HG02981 (cell line): Measurements from ENCODE around the gene FOXN1.
A peak's percentile ranks its signal among the peaks of the same experiment; 100 is the strongest.

Source experiments
- ATAC-seq: cut with Tn5 transposase; IDR thresholded peaks from one replicate; pipeline ENCODE4 v1.9.1; 2021; ENCODE audit warnings: mild to moderate bottlenecking, moderate library complexity; ENCODE audit not compliant: unreplicated experiment

FOXN1 gene

GRCh38 chr17:28477928-28478327, 28.2 kb upstream of the FOXN1 start:
- no peak for ATAC-seq

DNA sequence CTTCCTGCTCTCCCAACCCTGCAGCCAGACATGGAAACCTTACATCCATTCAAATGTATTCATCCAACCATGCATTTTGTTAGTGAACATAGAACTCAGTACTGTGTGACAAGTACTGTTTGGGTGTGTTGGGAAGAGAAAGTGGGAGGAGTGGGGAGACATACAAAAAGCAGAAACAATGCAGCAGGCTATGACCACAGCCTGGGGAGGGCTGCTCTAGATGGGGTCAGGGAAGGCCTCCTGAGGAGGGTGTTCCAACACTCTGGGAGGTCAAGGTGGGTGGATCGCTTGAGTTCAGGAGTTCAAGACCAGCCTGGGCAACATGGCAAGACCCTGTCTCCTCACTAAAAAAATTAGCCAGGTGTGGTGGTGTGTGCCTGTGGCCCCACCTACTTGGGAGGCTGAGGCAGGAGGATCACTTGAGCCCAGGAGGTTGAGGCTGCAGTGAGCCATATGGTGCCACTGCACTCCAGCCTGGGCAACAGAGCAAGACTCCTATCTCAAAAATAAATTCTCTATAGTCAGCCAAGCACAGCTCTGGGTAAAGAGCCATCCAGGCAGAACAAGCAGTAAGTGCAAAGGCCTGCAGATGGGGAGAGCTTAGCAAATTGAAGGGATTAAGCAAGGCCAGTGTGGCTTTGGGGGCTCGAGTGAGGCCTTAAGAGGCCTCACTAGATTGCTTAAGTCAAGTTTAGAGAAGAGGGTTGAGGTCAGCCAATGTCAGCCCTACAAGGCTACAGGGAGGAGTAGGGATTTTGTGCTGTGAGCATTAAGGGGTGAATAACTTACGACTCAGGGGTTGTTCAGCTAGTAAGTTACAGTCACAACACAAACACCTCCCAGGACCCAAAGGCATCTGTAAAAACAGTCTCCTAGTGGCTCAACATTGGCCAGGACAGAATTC, 27.2 kb upstream of the FOXN1 start:
- no peak for ATAC-seq

- no peak for ATAC-seq
These were observed 25.9 kb upstream of the FOXN1 start for GRCh38 chr17:28480278-28480677.

DNA sequence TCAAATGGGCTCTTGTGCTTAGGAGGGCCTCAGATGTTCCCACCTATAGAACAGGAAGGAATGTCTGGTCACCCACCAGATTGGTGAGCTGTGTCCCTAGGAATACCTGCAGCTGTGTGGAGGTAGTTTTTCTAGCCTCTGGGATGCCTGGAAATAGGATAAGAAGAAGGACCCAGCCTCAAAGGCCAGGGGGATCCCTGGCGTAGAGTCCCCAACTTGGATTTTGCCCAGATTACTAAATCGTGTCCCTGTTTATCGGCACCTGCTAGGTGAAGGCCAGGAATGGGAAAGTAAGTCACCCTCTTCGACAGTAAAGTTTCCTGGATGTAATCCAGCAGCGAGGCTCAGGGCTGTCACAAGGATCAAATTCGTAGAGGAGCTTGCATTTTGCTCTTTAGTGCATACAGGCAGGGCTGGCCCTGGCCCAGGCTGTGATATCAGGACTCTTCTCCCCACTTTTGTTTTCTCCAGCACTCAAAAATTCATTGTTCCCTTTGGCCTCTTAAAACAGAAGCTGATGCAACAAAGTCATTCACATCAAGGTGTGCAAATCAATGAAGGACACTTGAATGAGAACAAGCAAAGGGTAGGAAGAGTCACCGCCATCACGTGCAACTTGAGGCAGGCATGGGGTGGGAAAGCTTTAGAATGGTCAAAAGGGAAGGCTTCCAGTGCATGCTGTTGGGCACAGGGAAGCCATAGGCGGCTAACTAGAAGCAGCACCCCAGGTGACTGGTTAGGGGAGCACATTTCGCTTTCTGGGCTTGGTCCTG, 25.2 kb upstream of the FOXN1 start:
- no peak for ATAC-seq

GRCh38 chr17:28482551-28483199, 23.5 kb upstream of the FOXN1 start:
- ATAC-seq: no peak

DNA sequence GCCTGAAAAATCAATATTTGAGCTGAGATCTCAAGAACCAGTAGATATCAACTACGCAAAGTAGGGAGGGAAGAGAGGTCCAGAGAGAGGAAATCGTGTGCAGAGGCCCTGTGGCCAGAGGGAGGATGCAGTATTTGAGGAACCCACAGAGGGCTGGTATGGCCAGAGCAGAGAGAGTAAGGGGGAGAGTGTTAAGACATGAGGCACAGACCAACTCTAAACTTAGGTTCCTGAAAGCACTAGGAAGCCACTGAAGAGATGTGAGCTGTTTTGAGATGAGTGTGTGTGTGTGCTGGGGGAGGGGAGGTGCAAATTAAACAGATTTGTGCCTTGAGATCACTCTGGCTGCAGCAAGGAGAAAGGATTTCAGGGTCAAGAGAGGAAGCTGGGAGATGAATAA, 21.9 kb upstream of the FOXN1 start:
- peak; percentile 76 for ATAC-seq

DNA sequence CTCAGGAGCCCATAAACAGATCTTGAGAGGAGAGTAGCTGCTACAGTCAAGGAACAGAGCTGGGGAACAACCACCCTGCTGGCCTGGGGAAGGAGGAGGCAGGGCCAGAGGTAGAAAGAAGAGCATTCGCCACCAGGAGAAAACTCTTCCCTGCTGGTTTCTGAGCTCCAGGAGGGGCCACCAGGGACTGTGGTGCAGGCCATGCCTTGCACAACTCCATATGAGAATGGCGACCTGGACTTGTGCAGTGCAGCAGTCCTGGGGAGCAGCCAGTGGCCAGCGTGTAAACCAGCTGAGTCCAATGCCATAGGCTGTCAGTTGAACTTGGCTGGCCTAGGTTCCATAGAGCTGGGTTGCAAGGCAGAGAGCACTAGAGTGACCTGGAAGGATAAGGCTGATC, 21.1 kb upstream of the FOXN1 start:
- no peak for ATAC-seq

DNA sequence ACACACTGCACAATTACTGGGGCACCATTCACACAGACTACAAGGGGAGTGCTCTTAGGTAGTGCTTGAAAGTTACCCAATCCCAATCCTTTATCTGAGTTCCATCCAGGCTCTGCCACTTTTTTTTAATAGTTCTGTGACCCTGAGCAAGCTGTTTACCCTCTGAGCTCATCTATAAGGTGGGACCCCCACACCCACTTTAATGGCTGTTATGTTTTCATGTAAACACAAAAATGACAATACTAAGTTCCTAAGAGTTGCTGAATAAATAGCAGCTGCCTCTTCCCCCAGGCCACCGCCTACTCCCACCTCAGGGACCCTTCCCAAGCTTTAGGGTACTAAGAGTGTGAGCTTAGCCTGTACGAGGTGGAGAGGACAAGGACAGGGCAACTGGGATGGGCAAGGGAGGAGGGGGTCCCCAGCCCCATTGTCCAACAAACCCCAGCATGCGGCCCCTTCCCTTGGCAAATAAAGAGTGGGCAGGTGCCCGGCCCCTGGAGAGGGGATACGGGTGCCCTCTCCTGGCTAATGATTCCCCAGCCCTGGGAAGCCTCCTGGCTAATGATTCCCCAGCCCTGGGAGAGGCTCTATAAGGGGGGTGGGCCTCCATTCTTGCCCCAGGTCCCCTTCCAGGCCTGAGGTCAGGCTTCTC, 18.1 kb upstream of the FOXN1 start:
- ATAC-seq: no peak

DNA sequence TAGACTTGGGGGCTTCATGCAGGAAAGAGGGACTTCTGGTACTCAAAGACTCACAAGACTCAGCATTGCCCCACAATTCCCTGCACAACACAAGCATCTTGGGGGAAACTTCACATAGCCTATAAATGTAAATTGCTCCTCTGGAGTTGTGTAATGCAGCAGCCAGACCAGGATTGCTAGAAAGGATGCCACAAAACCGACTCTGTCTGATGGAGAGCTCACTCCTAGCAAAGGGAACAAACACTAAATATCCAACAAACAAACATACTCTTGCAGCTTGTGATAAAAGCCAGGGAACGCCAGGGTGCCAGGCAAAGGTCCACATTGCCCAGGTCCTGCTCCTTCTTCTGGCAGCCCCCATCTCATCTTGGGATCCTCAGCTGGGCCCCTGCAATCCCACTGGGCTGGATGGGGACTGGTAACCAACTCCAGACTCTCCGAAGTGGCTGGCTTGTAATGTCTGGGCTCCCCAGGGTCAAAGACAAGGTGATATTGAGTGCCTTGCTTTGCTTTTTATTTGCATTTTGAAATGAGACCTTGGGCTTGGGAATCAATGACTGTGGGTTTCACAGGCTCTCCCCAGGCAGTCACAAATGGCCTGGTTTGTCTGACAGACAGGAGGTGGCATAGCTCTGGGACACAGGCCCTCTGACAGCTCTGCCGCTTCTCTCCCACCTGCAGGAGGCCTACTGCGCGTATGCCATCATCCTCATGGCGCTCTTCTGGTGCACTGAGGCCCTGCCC, 17.4 kb upstream of the FOXN1 start:
- ATAC-seq: no peak

DNA sequence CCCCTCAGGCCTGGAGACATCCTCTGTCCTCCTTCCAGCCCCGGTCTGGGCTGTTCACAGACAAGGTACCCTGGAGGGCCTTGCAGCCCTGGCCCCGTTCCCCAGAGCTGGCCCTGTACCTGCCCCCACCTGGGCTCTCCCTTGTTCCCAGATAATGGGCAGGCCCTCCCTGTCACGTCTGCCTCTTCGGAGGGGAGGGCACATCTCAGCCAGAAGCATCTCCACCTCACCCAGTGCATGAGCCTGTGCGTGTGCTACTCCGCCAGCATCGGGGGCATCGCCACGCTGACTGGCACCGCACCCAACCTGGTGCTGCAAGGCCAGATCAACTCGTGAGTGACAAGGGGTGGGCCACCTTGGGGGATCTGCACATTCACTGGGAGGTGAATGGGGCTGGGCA, 14.9 kb upstream of the FOXN1 start:
- no peak for ATAC-seq

GRCh38 chr17:28491860-28492259, 14.3 kb upstream of the FOXN1 start:
- ATAC-seq: no peak

- no peak for ATAC-seq
These were observed 13.5 kb upstream of the FOXN1 start for GRCh38 chr17:28492352-28493310.

DNA sequence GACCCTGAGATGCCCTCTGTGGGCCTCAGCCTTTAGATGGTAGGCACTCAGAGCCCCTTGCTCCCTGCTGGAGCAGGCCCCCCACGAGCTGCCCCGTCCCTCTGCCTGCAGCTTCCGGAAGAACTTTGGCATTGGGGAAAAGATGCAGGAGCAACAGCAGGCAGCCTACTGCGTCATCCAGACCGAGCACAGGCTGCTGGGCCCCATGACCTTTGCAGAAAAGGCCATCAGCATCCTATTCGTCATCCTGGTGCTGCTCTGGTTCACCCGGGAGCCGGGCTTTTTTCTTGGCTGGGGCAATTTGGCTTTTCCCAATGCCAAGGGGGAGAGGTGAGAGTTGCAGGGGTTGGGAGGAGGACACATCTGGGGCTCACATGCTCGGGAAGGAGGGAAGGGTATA, 12.7 kb upstream of the FOXN1 start:
- no peak for ATAC-seq

GRCh38 chr17:28494445-28495188, 11.5 kb upstream of the FOXN1 start:
- peak; percentile 62 for ATAC-seq

DNA sequence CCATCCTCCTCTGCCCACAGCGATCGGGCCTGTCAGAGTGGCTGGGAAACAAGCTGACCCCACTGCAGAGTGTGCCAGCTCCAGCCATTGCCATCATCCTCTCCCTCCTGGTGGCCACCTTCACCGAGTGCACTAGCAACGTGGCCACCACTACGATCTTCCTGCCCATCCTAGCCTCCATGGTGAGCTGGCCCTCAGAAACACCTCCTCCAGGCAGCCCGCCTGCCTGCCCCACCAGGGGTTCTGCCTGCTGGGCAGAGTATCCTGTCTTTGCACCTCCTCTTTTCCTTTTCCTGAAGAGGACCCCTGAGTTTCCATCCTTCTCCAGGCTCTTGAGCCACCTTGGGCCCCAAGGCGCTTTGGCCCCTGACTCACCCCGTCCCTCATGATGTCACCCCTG, 10.5 kb upstream of the FOXN1 start:
- ATAC-seq: no peak

- ATAC-seq: no peak
These were observed 8.2 kb upstream of the FOXN1 start for GRCh38 chr17:28497931-28498330.

DNA sequence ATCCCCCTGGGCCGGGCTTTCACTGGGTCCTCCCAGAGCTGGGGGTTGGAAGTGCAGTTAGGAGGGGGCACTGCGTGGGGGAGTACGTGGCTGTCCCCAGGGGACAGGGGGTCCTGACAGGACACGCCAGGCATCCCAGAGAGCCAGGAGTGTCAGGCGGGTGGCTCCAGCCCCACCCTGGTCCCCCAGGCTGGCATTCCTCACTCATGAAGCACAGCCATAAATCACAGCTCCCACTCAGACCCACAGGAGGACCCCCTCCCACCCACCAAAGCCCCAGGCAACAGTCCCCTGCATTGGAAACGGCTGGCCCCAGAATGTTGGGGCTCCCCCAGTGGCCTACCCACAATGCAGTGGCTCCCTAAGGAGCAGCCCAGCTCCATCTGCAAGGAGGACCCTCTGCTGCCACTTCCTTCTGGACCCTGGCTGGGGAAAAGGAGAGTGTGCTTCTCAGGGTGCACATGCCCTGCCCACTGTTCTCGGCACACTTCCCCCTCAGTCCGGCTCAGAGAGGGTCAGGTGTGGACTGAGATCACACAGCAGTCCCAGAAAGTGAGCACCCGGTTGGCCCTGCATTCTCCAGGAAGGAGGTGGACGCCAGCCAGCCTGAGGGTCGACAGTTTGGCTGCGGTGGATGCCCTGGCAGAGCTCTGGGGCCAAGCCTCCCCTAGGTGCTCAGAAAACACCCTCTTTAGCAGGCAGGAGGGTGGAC, 7.3 kb upstream of the FOXN1 start:
- ATAC-seq: no peak

- ATAC-seq: no peak
These were observed 6.8 kb upstream of the FOXN1 start for GRCh38 chr17:28499364-28499664.
